DMS153 treated with DMSO at 0.1 percent for 48 hours (cell line): ENCODE data around the gene RASL12.
"Not testable (repeated sequence)": the region's sequence is repeated elsewhere in the genome, so short reads cannot be mapped to it uniquely, and the experiment has no call there.

Experiments
- DNase-seq: peaks from one replicate; lab custom pipeline; 2025; ENCODE audit not compliant: unreplicated experiment; lab: John Stamatoyannopoulos, UW

Gene RASL12

DNA sequence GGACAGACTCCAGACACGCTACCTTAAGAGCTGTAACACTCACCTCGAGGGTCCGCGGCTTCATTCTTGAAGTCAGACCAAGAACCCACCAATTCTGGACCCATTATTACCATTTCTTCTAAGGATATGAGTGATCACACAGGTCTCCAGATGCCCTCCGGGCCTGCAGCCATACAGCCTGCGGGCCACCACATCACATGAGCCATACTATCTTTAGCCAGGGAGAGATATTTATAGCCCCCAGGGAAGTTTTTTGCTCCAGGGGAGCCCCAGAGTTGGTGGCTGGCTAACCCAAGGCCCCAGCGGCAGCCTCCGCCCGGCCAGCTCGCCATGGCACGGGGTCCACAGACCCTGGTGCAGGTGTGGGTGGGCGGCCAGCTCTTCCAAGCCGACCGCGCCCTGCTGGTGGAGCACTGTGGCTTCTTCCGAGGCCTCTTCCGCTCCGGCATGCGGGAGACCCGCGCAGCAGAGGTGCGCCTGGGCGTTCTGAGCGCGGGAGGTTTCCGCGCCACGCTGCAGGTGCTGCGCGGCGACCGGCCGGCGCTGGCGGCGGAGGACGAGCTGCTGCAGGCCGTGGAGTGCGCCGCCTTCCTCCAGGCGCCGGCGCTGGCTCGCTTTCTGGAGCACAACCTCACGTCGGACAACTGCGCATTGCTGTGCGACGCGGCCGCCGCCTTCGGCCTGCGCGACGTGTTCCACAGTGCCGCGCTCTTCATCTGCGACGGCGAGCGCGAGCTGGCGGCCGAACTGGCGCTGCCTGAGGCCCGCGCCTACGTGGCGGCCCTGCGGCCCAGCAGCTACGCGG, 8.9 kb upstream of the RASL12 start, which contains the start of gene KBTBD13:
KBTBD13 (plus strand) TSS at position 261 of the 805 bp plus-strand sequence; CDS start at position 331, 70 bp downstream.
- DNase-seq = no peak

DNA sequence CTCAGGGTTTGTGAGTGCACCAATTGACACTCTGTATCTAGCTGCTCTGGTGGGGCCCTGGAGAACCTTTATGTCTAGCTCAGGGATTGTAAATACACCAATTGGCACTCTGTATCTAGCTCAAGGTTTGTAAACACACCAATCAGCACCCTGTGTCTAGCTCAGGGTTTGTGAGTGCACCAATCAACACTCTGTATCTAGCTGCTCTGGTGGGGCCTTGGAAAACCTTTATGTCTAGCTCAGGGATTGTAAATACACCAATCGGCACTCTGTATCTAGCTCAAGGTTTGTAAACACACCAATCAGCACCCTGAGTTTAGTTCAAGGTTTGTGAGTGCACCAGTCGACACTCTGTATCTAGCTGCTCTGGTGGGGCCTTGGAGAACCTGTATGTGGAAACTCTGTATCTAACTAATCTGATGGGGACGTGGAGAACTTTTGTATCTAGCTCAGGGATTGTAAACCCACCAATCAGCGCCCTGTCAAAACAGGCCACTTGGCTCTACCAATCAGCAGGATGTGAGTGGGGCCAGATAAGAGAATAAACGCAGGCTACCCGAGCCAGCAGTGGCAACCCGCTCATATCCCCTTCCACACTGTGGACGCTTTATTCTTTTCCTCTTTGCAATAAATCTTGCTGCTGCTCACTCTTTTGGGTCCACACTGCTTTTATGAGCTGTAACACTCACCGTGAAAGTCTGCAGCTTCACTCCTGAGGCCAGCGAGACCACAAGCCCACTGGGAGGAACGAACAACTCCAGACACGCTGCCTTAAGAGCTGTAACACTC, 8.0 kb upstream of the RASL12 start:
- DNase-seq = not testable (repeated sequence)

DNA sequence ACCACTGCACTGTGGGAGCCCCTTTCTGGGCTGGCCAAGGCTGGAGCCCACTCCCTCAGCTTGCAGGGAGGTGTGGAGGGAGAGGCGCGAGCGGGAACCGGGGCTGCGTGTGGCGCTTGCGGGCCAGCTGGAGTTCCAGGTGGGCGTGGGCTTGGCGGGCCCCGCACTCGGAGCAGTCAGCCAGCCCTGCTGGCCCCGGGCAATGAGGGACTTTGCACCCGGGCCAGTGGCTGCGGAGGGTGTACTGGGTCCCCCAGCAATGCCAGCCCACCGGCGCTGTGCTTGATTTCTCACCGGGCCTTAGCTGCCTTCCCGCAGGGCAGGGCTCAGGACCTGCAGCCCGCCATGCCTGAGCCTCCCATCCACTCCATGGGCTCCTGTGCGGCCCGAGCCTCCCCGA, 7.2 kb upstream of the RASL12 start:
- not testable (repeated sequence) for DNase-seq

DNA sequence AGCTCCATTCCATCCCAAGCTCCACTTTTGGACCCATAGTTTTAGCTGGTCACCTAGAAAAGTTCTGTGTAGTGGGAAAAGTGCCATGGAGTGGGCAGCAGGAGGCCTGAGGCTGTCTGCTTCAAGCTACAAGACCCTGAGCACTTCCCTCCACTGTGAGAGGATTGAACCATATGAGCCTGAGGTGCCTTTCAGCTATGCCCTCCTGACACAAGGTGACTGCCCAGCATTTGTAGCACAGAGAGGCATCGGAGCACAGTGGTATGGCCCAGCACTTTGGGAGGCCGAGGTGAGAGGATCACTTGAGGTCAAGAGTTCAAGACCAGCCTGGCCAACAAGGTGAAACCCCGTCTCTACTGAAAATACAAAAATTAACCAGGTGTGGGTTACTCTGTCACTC, 4.8 kb upstream of the RASL12 start:
- DNase-seq = no peak

DNA sequence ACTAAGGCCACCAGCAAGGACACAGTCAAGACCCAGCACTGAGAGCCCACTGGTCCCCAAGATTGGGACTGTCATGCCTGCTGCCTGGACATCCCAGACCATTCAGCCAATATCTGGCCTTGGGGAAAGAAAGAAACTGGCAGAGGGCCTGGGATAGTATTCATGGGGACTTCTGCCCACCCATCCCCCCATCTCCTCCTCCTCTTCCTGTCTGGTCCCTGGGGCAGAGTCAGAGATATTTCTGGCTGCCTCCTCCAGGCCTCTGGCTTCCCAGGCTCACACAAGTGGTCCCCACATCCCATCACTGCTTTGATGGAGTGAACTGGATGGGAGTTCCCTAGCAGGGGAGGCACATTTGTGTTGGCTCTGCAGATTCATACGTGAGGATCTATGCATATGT, 4.2 kb upstream of the RASL12 start:
- no peak for DNase-seq

DNA sequence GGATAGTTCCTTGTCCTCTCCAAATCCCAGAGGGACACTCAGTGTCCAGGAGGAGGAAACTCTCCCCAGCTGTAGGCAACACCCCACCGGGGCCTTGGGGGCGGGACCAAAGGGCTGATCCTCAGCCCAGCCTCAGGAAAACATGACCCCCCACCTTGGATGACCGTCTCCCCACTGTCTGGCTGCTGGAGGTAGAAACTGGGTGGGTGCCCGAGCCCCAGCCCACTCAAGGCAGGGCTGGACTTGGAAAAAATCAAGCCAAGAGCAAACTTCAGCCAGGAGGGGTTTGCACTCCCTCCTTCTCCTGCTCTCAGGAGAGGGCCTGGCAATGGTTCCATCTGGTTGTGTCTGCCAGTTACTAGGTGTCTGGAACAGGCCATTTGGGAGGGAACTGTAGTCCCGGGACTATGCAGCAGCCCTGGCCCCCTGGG, 3.6 kb upstream of the RASL12 start:
- DNase-seq = no peak

DNA sequence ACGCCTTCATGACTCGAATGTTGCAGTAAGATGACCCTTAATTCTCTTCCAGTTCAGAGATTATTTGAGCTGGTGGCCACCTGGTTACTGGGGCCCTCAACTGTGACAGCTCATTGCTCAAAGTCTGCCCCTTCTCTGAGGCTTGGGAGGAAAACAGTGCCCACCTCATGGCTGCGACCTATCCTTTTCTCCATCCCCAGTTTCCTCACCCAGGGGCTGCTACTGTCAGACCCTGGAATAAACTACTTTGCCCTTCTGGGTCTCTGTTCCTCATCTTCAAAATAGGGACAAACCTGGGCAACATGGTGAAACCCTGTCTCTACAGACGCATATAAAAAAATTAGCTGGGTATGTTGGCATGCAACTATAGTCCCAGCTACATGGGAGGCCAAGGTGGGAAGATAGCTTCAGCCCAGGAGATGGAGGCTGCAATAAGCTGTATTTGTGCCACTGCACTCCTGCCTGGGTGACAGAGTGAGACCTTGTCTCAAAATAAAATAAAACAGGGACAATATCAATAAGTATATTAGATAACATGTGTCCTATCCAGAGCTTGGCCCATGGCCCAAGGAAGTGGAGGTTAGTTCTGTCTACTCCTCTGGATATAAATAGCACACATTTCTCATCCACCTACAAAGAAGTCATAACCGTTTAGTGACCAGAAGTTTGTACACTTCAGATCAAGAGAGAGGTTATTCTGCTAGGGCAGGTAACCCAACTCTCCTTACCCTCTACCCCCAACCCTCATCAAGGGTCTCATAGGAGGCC, 2.2 kb upstream of the RASL12 start:
- DNase-seq = no peak

DNA sequence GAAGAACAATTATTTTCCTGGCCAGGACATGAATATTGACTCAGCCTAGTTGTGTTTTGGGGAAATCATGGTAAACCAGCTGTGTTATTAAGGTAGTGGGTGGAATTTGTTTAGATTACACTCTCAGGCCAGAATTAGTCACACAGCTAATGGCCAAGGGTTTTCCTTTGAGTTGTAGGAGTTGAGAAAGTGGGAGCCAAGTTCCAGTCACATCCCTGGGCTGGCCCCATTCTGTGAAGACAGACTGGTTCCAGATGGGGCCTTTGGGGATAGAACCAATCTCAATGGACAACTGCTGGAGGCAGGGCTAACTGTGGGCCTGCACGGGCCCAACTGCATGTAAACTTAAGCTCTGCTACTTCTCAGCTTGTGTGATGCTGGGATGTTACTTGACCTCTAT, 1.4 kb upstream of the RASL12 start:
- no peak for DNase-seq

DNA sequence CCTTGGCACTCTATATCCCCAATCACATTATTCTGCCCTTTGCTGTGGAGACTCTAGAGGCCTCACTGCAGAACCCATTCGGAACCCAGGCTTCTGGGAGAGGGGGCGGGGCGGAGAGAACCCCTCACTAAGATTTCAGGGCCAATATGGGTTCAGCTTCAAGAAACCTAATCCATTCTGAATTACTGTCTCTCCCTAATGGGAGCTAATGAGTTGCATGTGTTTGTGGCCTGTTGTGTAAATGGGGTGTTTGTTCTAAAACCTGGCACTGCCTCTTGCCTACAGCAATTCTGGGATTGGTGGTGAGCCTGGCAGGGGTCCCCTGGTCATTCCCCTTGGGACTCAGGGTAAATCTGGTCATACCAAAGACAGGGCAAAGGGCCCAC, 605 bp upstream of the RASL12 start:
- DNase-seq = no peak

DNA sequence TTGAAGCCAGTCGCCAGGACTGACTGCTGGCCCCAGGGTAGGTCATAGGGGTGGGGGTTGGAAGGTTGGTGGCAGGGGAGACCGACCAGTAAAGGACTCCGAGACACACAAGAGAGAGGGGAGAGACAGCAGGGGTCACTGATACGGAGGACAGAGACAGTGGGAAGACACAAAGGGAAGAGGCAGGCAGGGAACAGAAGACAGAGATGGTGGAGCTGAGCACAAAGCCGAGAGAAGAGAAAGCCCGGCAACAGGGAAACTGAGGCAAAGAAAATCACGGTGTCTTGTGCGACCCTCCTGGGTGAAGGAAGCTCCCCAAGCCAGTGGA, 510 bp downstream of the RASL12 start:
- no peak for DNase-seq

DNA sequence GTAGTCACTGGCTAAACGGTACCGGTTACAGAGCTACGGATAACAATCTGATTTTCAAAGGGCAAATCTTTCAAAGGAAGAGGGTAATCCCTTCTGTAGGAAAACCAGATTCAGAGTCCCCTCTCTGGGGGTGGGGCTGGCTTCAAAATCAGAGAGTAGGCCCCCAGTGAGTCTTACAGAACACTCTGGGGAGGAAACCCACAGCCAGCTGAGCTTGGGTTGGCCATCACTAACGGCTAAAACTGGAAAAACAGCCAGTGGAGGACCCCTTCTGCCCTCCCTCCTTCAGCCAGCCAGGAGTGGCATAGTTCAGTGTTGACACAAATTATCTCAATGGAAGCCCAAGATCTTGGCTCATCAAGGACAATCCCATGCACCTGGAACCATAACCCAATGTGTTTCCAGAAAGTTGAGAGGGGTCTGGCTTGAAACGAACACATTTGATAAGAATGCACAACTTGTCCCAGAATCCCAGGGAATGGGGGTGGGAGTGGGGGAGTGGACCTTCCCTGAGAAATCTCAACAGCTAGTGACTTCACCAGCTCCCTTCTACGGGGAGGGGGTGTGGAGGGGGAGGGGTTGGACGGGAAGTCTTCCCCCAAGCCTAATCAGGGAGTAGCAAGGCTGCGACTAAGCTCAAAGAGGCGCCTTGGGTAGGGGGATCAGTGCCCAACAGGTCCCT, 1.0 kb downstream of the RASL12 start:
- DNase-seq = no peak

DNA sequence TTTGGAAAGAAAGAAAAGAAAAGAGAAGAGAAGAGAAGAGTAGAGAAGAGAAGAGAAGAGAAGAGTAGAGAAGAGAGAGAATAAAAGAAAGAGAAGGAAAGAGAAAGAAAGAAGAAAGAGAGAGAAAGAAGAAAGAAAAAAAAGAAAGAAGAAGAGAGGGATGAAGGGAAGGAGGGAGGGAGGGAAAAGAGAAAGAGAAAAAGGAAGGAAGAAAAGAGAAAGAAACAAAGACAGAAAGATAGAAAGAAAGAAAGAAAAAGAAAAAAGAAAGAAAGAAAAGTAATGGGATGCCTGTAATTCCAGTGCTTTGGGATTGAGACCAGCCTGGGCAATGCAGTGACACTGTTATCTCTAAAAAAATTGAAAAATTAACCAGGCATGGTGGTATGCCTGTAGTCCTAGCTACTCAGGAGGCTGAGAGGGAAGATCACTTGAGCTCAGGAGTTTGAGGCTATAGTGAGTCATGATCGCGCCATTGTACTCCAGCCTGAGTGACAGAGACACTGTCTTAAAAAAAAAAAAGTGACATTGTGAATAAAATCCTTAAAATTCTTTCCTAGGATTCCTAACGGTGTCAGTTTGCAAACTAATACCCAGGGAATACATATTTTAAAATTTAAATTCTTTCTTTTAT, 1.7 kb downstream of the RASL12 start:
- DNase-seq = no peak

DNA sequence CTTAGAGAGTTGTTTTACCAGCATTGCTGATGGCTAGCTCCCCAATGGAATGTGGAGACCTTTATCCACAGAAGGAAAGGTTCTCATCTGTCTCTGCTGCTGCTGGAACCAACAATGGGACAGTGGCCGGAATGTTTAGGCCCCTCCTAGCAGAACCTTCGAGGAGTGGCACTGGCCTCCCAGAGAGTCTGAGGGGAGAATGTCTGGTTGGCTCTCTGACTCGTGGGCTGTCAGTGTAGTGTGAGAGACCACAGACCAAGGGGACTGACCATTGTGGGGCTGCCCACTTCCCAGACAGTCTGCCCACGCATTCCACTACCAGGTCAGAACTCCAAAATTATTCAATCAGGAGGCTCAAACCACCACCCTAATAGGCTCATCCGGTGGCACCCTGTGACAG, 5.1 kb downstream of the RASL12 start:
- no peak for DNase-seq

DNA sequence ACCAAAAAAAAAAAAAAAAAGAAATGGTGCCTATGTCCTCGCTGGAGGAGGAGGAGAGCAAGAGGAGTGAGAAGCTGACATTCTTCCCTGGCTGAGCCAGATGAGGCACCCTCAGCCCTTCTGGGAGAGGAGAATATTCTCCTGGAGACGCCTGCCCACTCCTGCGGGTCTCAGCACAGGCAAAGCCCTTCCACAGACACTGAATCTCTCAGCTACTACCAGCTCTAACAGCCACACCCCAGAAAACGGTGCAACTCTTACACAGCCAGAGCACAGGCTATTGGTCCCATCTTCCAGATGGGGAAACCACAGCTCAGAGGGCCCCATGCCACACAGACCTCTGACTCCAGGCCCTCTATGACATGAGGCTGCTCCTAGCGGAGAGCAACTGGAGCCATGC, 5.7 kb downstream of the RASL12 start:
- DNase-seq = no peak

DNA sequence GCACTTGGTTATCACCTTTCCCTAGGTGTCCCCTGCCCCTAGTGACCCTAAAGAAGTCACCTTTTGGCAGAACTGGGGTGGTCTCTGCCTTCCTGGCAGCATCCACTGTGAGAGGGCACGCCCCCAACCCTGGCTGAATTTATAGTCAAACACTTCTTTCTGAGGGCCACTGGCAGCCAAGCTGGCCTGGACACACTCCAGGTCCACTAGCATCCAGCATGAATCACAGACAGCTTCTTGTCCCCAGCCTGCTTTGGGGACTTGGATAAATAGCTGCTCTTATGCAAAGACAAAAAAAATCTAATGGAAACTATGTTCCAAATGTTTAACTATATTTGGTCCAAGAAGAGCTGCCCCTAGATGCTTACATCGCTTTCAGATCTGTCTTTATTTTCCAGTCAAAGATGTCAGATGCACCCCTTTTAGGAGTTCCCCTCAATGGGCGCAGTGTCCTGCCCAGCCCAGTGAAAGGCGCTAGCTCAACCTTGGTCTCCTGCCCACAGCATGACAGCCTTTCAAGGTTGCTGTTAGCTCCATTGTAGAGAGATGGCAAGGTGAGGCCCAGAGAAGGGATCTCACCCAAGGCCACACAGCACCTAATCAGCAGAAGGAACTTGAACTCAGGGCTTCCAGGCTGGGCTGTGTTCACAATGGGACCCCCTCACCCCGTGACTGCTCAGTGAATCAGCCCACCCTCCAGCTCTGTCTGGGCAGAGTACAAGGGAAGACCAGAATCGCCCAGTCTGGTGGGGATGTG, 7.0 kb downstream of the RASL12 start:
- DNase-seq = no peak

DNA sequence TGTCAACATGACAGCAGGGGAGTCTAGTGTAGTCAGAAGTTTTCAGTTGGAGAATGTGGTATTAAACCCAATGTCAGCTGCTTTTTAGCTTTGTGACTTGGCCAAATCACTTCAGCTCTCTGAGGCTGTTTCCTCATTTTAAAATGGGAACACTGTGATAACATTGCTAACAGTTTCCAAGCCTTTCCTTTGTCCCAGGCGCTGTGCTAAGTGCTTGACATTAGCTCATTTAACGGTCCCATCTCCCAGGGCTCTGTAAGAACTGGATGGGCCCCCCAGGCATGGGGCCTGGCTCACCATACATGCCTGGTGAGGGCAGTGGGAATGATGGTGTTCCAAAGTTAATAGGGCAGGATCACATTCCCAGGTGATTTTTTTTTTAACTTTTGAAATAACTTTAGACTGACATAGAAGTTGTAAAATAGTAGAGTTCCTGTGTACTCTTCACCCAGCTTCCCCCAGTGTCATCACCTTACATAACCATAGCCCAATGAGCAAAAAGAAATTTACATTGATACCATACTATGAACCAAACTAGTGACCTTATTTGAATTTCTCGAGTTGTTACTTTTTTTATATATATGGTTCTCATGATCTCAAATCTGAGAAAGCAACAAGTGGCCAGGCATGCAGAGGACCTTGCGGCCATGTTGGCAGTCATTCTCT, 7.7 kb downstream of the RASL12 start:
- no peak for DNase-seq

DNA sequence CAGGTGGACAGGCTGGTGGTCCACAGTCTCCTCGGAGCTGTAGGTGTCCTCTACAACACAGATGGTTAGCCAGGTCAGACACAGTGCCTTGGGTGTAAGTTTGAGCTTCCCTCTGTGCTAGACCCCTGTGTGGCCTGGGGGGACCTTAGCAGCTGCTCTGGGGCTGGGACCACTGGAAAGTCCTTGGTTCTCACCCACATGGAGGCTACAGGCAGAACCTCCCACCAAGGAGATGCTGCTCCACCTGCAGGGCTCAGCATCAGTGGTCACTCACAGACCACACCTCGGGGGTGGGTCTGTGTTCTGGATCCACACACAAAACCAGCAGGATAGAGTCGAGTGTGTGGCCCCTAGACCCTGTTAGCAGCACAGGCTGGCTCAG, 8.4 kb downstream of the RASL12 start:
- no peak for DNase-seq

DNA sequence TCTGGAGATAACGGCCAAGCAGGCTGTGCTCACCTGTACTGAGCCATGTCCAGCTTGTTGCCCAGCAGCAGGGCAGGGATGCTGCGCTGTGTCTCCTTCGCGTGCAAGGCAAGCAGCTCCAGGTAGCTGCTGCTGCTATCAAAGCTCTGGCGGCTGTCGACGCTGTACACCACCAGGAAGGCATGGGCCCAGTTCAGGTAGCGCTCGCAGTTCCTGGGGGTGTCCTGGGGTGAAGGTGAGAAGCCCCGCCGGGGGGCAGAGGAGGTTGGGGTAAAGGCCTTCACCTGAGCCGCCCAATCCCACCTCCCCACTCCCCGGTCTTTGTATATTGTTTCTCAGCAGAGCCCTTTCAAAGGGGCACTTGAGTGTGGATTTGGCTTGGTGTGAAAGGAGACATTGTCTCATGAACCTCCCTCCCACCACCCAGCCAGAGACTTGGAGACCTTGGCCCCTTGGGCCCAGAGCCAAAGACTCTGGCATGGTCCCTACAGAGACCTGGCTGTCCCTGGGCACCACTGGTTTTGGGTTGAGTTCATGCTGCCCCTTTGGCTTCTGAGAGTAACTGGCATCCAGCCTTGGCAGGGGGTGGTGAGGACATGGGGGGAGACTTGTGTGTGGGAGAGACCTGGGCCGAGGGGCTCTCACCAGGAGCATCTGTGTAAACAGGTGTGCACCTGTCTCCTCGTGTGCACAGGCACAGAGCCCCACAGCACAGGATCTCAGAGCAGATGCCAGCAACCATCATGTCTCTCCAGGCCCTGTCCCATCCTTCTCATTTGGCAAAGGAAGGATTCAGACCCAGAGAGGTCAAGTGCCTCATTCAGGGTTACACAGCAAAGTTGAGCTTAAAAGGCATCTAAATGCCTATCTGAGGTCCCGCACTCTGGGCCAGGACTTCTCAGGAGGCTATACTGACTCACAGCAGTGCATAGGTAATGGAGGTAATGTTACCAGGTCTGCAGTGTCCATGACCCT, 9.1 kb downstream of the RASL12 start:
- no peak for DNase-seq
